Activated naive CD4-positive, alpha-beta T cell treated with anti-CD3 and anti-CD28 coated beads, Interleukin-2, amount 50 U/mL, for 72 hours (primary cell): ENCODE measurements around the gene ZSWIM6. TPM values are rescaled to one million over a fixed set of nuclear protein-coding genes. Genes with fewer than 3 reads are reported as not detected.
A peak's percentile ranks its signal among the peaks of the same experiment; 100 is the strongest.

ENCODE experiments used
- ATAC-seq, 2 donors: fragments of 150-1000 bp; cut with Tn5 transposase; 2 replicates each; pipeline ENCODE4 v1.10.0; 2021; ENCODE audit warnings: mild to moderate bottlenecking in 2 of 2, moderate library complexity in 2 of 2
- DNase-seq, 2 donors: peaks; one replicate each; pipeline ENCODE4 v3.0.0; 2021 to 2022; ENCODE audit warnings: low spot score in 2 of 2
- H3K27ac Mint-ChIP-seq, 2 donors: one replicate each; pipeline ENCODE4 v1.8.0; 2022; ENCODE audit warnings: mild to moderate bottlenecking in 2 of 2, mixed read lengths in 2 of 2
- H3K36me3 Mint-ChIP-seq, 2 donors: one replicate each; pipeline ENCODE4 v1.8.0; 2022; ENCODE audit warnings: mixed read lengths in 2 of 2
- H3K9me3 Mint-ChIP-seq, 2 donors: one replicate each; pipeline ENCODE4 v1.8.0; 2022; ENCODE audit warnings: mixed read lengths in 2 of 2
- total RNA-seq, 2 donors: library from RNA; stranded (reverse); gene quantifications; one replicate each; pipeline ENCODE4 v1.2.3, GENCODE V29; 2022

Gene ZSWIM6
- total RNA-seq, 2 donors from 2014 or later = 5.3 to 6.2 TPM

DNA sequence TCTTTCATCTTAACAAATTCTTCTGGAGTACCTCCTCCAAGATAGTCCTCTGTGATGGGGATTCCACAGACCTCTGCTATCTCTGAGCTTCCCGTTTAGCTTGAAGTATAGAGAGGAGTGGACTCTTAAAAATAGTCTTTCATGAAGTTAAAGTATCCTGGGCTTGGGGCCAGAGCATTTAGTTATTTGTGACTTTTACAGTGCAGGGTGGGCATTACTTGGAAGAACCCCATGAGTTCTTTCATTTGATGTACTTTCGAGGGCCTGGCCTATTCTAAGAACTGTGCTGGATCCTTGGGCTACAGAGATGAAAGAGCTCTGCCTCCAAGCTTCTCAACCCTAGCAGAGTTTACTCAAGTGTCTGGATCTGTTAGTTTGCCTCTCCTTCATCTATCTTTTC lies 131.5 kb downstream of the ZSWIM6 start:
- H3K36me3 Mint-ChIP-seq = no peaks in the 10 kb centered on the region
- ATAC-seq = no peak
- no peak overlapping the region for H3K27ac Mint-ChIP-seq
- no peaks in the 10 kb centered on the region for H3K9me3 Mint-ChIP-seq
- no peak for DNase-seq

DNA sequence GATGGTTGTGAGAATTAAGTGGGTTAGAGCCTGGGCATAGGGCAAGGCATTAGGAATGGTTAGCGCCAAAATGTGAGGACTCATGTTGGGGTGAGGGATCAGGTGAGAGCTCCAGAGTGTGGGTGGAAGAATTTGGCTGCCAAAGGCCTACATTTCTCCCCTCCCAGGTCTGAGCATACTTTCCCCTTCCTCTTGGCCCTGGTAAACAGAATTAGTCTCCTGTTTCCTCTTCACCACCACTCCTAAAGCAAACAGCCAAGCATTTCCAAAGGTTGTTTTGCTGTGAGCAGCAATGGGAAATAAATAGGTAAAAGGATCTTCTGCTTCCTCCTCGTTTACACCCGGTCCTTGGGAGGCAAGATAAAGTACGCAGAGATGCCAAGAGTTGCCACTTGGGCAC lies 132.5 kb downstream of the ZSWIM6 start:
- ATAC-seq = no peak
- DNase-seq = no peak
- Mint-ChIP-seq H3K9me3 (no peaks in the 10 kb centered on the region), H3K27ac (no peak overlapping the region), H3K36me3 (no peaks in the 10 kb centered on the region)

- Mint-ChIP-seq H3K27ac (no peak overlapping the region), H3K36me3 (no peaks in the 10 kb centered on the region), H3K9me3 (peaks cover 0 to 3% of the 10 kb centered on the region in 2 donors)
- ATAC-seq = no peak
- no peak for DNase-seq
These were observed 133.0 kb downstream of the ZSWIM6 start for GRCh38 chr5:61465066-61465465.

DNA sequence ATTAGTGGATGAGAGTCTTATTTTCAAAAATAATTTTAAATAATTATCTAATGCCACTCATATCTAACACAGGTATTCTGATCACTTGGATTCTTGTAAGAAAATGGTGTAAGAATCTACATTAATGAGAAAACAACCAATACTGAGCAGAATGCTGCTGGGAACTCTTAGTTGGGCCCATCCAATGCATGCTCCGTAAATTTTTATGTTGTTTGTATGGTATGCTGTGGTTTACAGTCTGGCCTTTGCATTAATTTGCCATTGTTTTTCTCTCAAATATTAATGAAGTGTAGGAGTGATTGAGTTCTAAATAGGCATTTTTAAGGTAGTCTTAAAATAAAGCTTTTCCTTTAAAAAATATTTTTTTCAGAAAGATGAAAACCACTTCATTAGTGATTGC lies 133.4 kb downstream of the ZSWIM6 start:
- DNase-seq (no peak), ATAC-seq (no peak)
- H3K36me3 Mint-ChIP-seq = no peaks in the 10 kb centered on the region
- H3K9me3 Mint-ChIP-seq = peaks cover 0 to 5% of the 10 kb centered on the region in 2 donors
- H3K27ac Mint-ChIP-seq = no peak overlapping the region

- peaks cover 0 to 4% of the 10 kb centered on the region in 2 donors for H3K36me3 Mint-ChIP-seq
- H3K27ac Mint-ChIP-seq = no peak overlapping the region
- DNase-seq (no peak), ATAC-seq (no peak)
- peaks cover 0 to 5% of the 10 kb centered on the region in 2 donors for H3K9me3 Mint-ChIP-seq
These were observed 134.0 kb downstream of the ZSWIM6 start for GRCh38 chr5:61466017-61466416.

DNA sequence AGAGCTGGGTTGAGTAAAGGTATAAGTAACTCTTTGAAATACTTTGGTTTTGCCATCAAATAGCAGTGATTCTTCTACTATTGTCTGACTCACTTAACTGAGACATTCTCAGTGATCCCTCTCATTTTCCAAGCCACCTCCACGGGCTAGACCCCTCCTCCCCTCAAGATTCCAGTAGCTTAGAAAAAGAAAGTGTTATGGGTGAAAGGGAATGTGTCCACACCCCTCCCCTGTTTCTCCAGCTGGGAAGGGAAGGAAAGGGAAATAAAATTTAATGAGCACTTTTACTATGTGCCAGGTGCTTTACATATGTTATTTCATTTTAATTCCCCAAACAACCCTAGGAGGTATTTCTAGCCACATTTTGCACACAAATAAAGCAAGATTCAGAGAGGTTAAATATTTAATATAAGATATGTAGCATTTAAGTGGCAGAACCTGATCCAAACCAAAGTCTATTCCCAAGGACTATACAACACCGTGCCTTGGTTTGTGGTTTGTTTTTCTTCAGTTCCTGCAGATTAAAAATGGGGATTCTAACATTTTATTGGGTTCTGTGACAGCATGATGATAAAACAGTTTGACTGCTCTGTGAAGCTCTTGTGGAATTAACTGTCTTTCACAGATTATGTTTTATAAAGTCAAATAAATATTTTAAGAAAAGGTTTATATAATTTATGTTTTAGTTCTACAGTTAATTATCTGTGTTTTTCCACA lies 135.9 kb downstream of the ZSWIM6 start:
- DNase-seq (no peak), ATAC-seq (no peak)
- H3K27ac Mint-ChIP-seq = no peak overlapping the region
- H3K36me3 Mint-ChIP-seq = peaks cover 0 to 11% of the 10 kb centered on the region in 2 donors
- H3K9me3 Mint-ChIP-seq = peaks cover 0 to 5% of the 10 kb centered on the region in 2 donors

DNA sequence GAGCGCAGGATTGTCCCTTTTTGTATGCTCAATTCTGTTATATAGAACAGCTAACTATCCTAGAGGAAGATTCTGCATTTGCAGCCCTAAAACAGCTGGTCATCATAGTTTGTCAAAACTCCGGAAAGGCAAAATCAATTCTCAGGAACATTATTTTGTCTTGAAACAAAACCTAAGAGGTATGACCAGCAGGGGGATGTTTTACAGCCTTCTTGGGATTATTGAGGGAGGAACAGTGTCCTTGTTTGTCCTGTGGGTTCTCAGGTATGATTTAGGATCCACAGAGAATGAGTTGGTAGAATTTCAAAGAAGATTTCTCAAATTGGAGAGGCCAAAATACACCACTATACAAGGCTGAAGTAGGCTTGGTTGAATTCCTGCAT lies 136.4 kb downstream of the ZSWIM6 start:
- peaks cover 0 to 5% of the 10 kb centered on the region in 2 donors for H3K9me3 Mint-ChIP-seq
- H3K36me3 Mint-ChIP-seq = peaks cover 0 to 11% of the 10 kb centered on the region in 2 donors
- no peak overlapping the region for H3K27ac Mint-ChIP-seq
- ATAC-seq = no peak
- no peak for DNase-seq

DNA sequence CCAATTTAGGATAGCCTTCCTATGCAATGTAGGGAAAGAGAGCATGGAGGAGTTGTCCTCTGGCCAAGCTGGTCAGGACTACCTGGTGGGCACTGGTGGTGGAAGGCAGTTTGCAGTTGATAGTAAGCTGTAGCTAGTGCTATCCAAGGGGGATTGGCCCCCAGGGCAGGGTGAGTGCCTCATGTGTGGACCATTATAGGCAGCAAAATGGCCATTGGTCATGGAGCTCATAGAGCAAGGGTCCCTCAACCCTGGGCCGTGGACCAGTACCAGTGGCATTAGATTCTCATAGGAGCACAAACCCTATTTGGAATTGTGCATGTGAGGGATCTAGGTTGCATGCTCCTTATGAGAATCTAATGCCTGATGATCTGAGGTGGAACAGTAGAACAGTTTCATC lies 139.3 kb downstream of the ZSWIM6 start:
- Mint-ChIP-seq H3K27ac (no peak overlapping the region), H3K9me3 (peaks cover 0 to 5% of the 10 kb centered on the region in 2 donors), H3K36me3 (peaks cover 0 to 11% of the 10 kb centered on the region in 2 donors)
- no peak for ATAC-seq
- DNase-seq = no peak

DNA sequence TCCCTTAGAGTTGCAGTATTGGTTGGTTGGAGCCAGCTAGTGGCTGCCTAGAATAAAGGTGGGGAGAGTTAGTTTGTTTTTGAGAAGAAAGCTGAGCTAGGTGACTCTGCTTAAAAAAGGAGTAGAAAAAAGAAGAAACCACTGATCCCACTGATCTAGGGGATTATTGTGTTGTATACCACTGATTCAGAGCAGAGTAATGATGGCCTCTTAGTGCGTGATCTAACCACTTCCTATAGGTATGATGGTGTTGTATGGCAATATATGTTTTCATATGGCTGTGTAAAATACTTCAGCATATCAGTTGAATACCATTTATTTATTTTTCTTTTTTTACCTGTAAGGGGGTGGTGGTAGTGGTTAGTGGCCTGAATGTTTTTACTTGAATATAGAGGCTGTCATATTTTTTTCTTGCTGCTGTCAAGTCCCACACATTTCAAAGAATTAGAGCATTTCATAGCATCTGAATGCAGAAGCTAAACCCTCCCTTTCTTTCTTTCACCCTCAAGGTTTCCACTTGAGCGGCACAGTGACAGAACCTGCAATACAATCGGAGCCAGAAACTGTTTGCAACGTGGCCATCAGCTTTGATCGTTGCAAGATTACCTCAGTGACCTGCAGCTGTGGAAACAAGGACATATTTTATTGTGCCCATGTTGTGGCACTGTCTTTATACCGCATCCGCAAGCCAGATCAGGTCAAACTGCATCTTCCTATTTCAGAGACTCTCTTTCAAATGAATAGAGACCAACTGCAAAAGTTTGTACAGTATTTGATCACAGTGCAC lies 140.3 kb downstream of the ZSWIM6 start:
- DNase-seq (no peak), ATAC-seq (peak in 1 of 2 donors; percentile 41)
- no peak overlapping the region for H3K27ac Mint-ChIP-seq

DNA sequence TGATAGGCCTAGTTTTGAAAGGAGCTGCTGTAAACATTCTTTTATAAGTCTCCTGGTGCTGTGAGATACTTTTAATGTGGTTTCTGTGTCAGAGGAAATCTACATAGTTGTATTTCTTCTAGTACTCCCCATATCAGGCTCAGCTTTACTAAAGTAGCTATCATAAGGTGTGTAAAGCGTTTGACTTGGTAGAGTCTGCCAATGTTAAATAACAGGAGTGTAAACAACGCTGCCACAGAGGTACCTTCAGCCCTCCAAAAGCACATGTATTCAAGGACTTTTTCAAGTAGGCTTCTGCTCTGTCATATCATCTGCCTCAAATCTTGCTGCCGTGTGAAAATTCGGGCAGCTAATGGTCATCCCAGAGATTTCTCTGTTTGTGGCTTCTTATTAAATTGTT lies 142.7 kb downstream of the ZSWIM6 start:
- H3K9me3 Mint-ChIP-seq = peaks cover 0 to 5% of the 10 kb centered on the region in 2 donors
- DNase-seq = no peak
- no peak for ATAC-seq
- no peak overlapping the region for H3K27ac Mint-ChIP-seq
- H3K36me3 Mint-ChIP-seq = peaks cover 5 to 17% of the 10 kb centered on the region in 2 donors

More for the DNA sequence above, 140.3 kb downstream of the ZSWIM6 start:
- Mint-ChIP-seq H3K9me3 (peaks cover 0 to 5% of the 10 kb centered on the region in 2 donors), H3K36me3 (peaks cover 0 to 17% of the 10 kb centered on the region in 2 donors)

DNA sequence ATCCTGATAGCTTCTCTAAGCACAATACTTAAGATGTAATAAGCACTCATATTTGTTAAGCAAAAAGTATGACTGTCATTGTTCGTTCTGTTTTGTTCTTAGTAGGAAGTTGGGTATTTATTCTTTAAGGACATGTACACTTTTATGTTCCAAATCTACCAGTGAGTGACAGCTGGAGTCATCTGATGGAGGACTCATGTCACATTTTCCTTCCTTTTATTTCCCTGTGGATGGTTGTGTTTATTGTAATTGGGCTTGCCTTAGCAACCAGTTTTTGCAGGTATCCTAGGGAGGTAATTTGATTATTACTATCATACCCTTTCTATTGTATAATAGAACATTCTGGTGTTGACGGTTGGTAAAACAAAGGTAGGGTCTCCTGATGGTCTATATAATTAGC lies 145.7 kb downstream of the ZSWIM6 start:
- Mint-ChIP-seq H3K9me3 (no peaks in the 10 kb centered on the region), H3K36me3 (peaks cover 5 to 6% of the 10 kb centered on the region in 2 donors), H3K27ac (no peak overlapping the region)
- no peak for DNase-seq
- ATAC-seq = no peak

DNA sequence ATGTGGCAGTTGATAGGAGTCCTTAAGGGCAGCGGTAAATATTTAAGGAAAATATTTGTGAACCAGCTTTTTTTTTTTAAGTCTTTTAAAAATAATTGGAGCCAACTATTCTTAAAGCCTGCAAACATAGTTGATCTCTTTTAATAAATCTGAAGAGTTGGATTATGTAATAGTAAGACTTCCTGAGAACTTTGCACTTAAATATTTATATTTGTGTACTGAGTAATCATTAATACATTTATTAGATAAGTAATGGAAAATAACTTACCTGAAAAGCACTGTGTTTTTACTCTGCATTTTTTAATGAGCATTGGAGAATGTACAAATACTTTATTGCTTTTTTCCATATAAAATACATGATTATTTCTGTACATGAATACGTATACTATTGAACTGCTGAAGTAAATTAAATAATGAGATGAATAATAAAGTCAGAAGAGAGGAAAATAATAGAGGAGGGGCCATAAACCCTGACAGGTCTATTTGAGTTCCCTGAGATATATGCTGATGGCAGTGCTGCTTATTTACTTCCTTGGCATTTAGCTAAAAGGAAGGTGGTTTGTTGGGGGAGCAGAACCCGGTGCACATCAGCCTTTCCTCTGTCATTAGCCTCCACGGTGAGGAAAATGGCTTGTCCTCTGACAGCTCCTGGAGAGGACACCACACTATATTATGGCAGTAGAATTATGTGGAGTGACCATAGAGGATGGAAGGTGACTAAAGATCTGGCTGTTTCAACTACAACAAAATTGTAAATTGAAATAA lies 148.0 kb downstream of the ZSWIM6 start:
- no peak for ATAC-seq
- peaks cover 5 to 6% of the 10 kb centered on the region in 2 donors for H3K36me3 Mint-ChIP-seq
- DNase-seq = no peak
- H3K9me3 Mint-ChIP-seq = no peaks in the 10 kb centered on the region
- H3K27ac Mint-ChIP-seq = no peak overlapping the region

GRCh38 chr5:61482980-61483379 lies 150.9 kb downstream of the ZSWIM6 start:
- ATAC-seq = no peak
- H3K36me3 Mint-ChIP-seq = peaks cover 0 to 5% of the 10 kb centered on the region in 2 donors
- peaks cover 0 to 4% of the 10 kb centered on the region in 2 donors for H3K9me3 Mint-ChIP-seq
- no peak overlapping the region for H3K27ac Mint-ChIP-seq
- no peak for DNase-seq

GRCh38 chr5:61486476-61486875 lies 154.4 kb downstream of the ZSWIM6 start:
- H3K36me3 Mint-ChIP-seq = peaks cover 0 to 9% of the 10 kb centered on the region in 2 donors
- ATAC-seq (no peak), DNase-seq (no peak)

DNA sequence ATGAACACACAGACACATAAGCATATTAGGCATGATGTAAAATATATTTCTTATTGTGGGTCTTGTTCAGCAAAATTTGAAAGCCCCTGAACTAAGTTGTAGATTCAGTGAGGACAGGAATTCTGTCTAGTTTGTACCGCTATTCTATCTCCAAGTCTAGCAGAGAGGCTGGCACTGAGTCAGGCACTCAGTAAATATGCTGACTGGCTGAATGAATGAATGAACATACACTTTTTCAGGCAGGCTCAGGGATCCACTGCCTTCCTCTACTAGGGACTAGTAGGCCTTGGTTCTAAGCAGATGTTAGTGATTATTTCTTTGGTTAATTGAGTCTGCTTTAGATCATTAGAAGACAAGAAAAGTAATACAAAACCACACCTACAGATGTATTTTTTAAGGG lies 157.5 kb downstream of the ZSWIM6 start:
- DNase-seq (no peak), ATAC-seq (no peak)
- Mint-ChIP-seq H3K9me3 (peaks cover 0 to 4% of the 10 kb centered on the region in 2 donors), H3K27ac (no peak overlapping the region), H3K36me3 (peaks cover 0 to 9% of the 10 kb centered on the region in 2 donors)

More at GRCh38 chr5:61486476-61486875, 154.4 kb downstream of the ZSWIM6 start:
- Mint-ChIP-seq H3K9me3 (peaks cover 0 to 4% of the 10 kb centered on the region in 2 donors), H3K27ac (no peak overlapping the region)

DNA sequence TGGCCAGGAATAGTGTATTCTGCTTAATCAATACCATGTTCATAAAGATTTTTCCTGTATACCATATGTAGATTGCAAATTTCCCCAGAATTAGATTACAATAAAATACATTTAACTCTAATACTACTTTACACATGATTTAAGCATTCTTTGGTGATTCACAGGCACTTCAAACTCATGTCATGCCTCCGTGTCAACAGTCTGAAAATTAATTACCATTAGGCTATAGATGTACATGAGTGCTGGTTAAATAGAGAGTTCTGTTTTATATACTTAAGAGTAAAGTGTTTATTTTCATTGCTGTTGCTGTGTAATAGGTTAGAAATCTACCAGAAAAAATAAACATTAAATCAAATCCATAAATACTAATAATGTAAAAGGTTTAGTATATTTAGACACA lies 159.8 kb downstream of the ZSWIM6 start:
- peaks cover 0 to 9% of the 10 kb centered on the region in 2 donors for H3K36me3 Mint-ChIP-seq
- no peak overlapping the region for H3K27ac Mint-ChIP-seq
- ATAC-seq (no peak), DNase-seq (no peak)
- H3K9me3 Mint-ChIP-seq = no peaks in the 10 kb centered on the region

GRCh38 chr5:61493973-61494372 lies 161.9 kb downstream of the ZSWIM6 start:
- DNase-seq = no peak
- H3K36me3 Mint-ChIP-seq = peaks cover 0 to 3% of the 10 kb centered on the region in 2 donors
- no peaks in the 10 kb centered on the region for H3K9me3 Mint-ChIP-seq
- ATAC-seq = no peak
- H3K27ac Mint-ChIP-seq = no peak overlapping the region
